Suppressor macrophage (primary cell): ENCODE measurements around the gene SOX14.

Source experiments
- DNase-seq, 4 experiments: peaks; one replicate each; pipeline ENCODE4 v3.0.0-alpha.2; 2020 to 2022
- total RNA-seq, 17 experiments: gene quantifications; one replicate each; lab custom pipeline; 2026; ENCODE audit warnings: mixed read lengths in 6 of 17, inconsistent platforms in 3 of 17; lab: John Stamatoyannopoulos, UW

SOX14 gene
- 0 to 0.55 (median 0) reads per million in 17 experiments for total RNA-seq

- no peak for DNase-seq
These were observed at the start of gene SOX14 for GRCh38 chr3:137764001-137764433. Gene SOX14, plus strand, starts transcription at chr3:137764315. Its CDS starts 470 bp downstream, at chr3:137764785.

GRCh38 chr3:137714551-137714950 lies 49.6 kb upstream of the SOX14 start:
- no peak for DNase-seq

- no peak for DNase-seq
These were observed 39.9 kb upstream of the SOX14 start for GRCh38 chr3:137724240-137724639.

GRCh38 chr3:137737208-137737607 lies 26.9 kb upstream of the SOX14 start:
- DNase-seq: no peak

- no peak for DNase-seq
These were observed 25.4 kb upstream of the SOX14 start for GRCh38 chr3:137738710-137739109.

GRCh38 chr3:137743608-137744007 lies 20.5 kb upstream of the SOX14 start:
- no peak for DNase-seq

GRCh38 chr3:137746808-137747207 lies 17.3 kb upstream of the SOX14 start:
- DNase-seq: no peak

- DNase-seq: no peak
These were observed 4.6 kb upstream of the SOX14 start for GRCh38 chr3:137759505-137759904.

GRCh38 chr3:137760341-137761098 lies 3.6 kb upstream of the SOX14 start:
- DNase-seq: no peak

GRCh38 chr3:137761099-137761562 lies 3.0 kb upstream of the SOX14 start:
- DNase-seq: no peak

GRCh38 chr3:137761563-137762503 lies 2.3 kb upstream of the SOX14 start:
- DNase-seq: no peak

- no peak for DNase-seq
These were observed 1.2 kb upstream of the SOX14 start for GRCh38 chr3:137762674-137763593.

GRCh38 chr3:137763594-137763938 lies 549 bp upstream of the SOX14 start:
- no peak for DNase-seq

GRCh38 chr3:137764563-137765309 lies 621 bp downstream of the SOX14 start:
- no peak for DNase-seq

- no peak for DNase-seq
These were observed 1.4 kb downstream of the SOX14 start for GRCh38 chr3:137765310-137766033.

- no peak for DNase-seq
These were observed 2.1 kb downstream of the SOX14 start for GRCh38 chr3:137766041-137766875.

GRCh38 chr3:137766876-137767537 lies 2.9 kb downstream of the SOX14 start:
- no peak for DNase-seq

- no peak for DNase-seq
These were observed 3.6 kb downstream of the SOX14 start for GRCh38 chr3:137767538-137768360.
